K562 (cell line): ENCODE results near the gene TECPR1. TPM values are rescaled to one million over a fixed set of nuclear protein-coding genes. Genes with fewer than 3 reads are reported as not detected.

Experiments
- ATAC-seq: fragments of 200-7000 bp; cut with Tn5 transposase; 3 replicates; pipeline ENCODE4 v1.9.1; 2020; ENCODE audit warnings: moderate library complexity
- BruUV-seq: library from RNA; stranded (reverse); fragments of 400-500 nt; replicated peaks from 2 replicates; lab custom pipeline; 2021; lab: Mats Ljungman, UMichigan
- CTCF ChIA-PET: fragments of 300-600 bp; formaldehyde crosslinking; extraction: SDS; loops from one replicate; lab custom pipeline; 2021; ENCODE audit warnings: low intra/inter-chr PET ratio; lab: Yijun Ruan, JAX
- POLR2A ChIA-PET: fragments of 300-600, 350-650 bp; sonication (Branson Sonifier 250); formaldehyde crosslinking; extraction: SDS; loops from one replicate; lab custom pipeline; 2021; ENCODE audit warnings: antibody characterized with exemption, inconsistent platforms; lab: Yijun Ruan, JAX
- DNase-seq, 4 experiments: peaks; one replicate each; pipeline versions ENCODE4 v3.0.0 to v3.0.0-alpha.2; 2011 to 2018; ENCODE audit warnings: low spot score in 3 of 4, mixed read lengths in 3 of 4; ENCODE audit errors: extremely low read depth in 1 of 4
- FAIRE-seq: peaks from 2 replicates; lab custom pipeline; 2011; peaks lifted over from hg19 to GRCh38; lab: Jason Lieb, UNC
- H2AFZ ChIP-seq: 2 replicates; pipeline ENCODE4 v1.6.0; 2011; ENCODE audit warnings: low read depth, low read length, control low read depth, inconsistent platforms
- H3K27ac ChIP-seq: fragments of 200-600 bp; 3 replicates; pipeline ENCODE4 v1.8.0; 2011; ENCODE audit warnings: low read depth, mild to moderate bottlenecking, control low read depth, inconsistent platforms, low read length, moderate library complexity, mixed read lengths; ENCODE audit errors: extremely low read depth
- H3K27me3 ChIP-seq, 2 experiments: fragments of 300-600 bp in 1 of 2; 2 replicates in 1 of 2; 3 replicates in 1 of 2; pipeline versions ENCODE4 v1.6.0 to v1.8.0; 2011; ENCODE audit warnings: inconsistent platforms in 2 of 2, low read length in 2 of 2, mild to moderate bottlenecking in 1 of 2, mixed read lengths in 1 of 2, moderate library complexity in 1 of 2; ENCODE audit not compliant: control insufficient read depth in 2 of 2, insufficient read depth in 2 of 2
- H3K36me3 ChIP-seq: fragments of 300-600 bp; 3 replicates; pipeline ENCODE4 v1.8.0; 2011; ENCODE audit warnings: mild to moderate bottlenecking, low read length, inconsistent platforms; ENCODE audit not compliant: control insufficient read depth, insufficient read depth
- H3K4me1 ChIP-seq, 2 experiments: fragments of 200-600 bp in 1 of 2; replicated peaks in 1 of 2; 2 replicates in 1 of 2; 3 replicates in 1 of 2; pipeline versions ENCODE4 v1.5.1 to v1.8.0; 2011; ENCODE audit warnings: inconsistent platforms in 2 of 2, low read length in 2 of 2, mild to moderate bottlenecking in 1 of 2, mixed read lengths in 1 of 2, moderate library complexity in 1 of 2; ENCODE audit not compliant: control insufficient read depth in 2 of 2, insufficient read depth in 2 of 2
- H3K4me2 ChIP-seq: 2 replicates; pipeline ENCODE4 v1.6.1; 2011; ENCODE audit warnings: low read length, control low read depth, inconsistent platforms, mixed read lengths; ENCODE audit not compliant: insufficient read depth
- H3K4me3 ChIP-seq: fragments of 200-600 bp; sonication (generic), shearing (Covaris generic); 2 replicates; pipeline ENCODE4 v1.5.1; 2016; ENCODE audit warnings: control low read depth, inconsistent platforms
- H3K79me2 ChIP-seq: fragments of 200-600 bp; 3 replicates; pipeline ENCODE4 v1.8.0; 2011; ENCODE audit warnings: low read length, inconsistent platforms; ENCODE audit not compliant: control insufficient read depth, insufficient read depth
- H3K9ac ChIP-seq, 2 experiments: 2 replicates each; pipeline versions ENCODE4 v1.6.0 to v1.6.1; 2011; ENCODE audit warnings: low read depth in 2 of 2, low read length in 2 of 2, control low read depth in 1 of 2, inconsistent platforms in 1 of 2, mild to moderate bottlenecking in 1 of 2, mixed read lengths in 1 of 2; ENCODE audit not compliant: insufficient read depth in 1 of 2
- H3K9me1 ChIP-seq: one replicate; pipeline ENCODE4 v1.6.0; 2011; ENCODE audit warnings: inconsistent platforms, mild to moderate bottlenecking, low read length, moderate library complexity; ENCODE audit not compliant: control insufficient read depth, insufficient read depth
- H3K9me3 ChIP-seq: replicated peaks from 2 replicates; pipeline ENCODE4 v1.5.1; 2011; ENCODE audit warnings: low read depth, low read length, inconsistent platforms; ENCODE audit not compliant: control insufficient read depth, insufficient read depth
- H4K20me1 ChIP-seq: replicated peaks from 2 replicates; pipeline ENCODE4 v1.6.1; 2011; ENCODE audit warnings: low read length, inconsistent platforms, mixed read lengths; ENCODE audit not compliant: control insufficient read depth, insufficient read depth
- DPF2 ChIP-seq: fragments of 450-650 bp; IDR thresholded peaks from 2 replicates; pipeline ENCODE4 v1.6.1; 2016
- EZH2 ChIP-seq: IDR thresholded peaks from 2 replicates; pipeline ENCODE4 v1.6.1; 2012; ENCODE audit warnings: low read depth, mild to moderate bottlenecking, inconsistent platforms, low read length, borderline replicate concordance
- HDGF ChIP-seq: fragments of 450-650 bp; IDR thresholded peaks from 2 replicates; pipeline ENCODE4 v1.6.1; 2016
- JUN ChIP-seq, 2 experiments: sonication (generic) in 1 of 2; formaldehyde crosslinking in 1 of 2; IDR thresholded peaks; 2 replicates each; pipeline versions ENCODE4 v1.6.1 to v1.8.0; 2012 to 2022; ENCODE audit warnings: borderline replicate concordance in 2 of 2, mild to moderate bottlenecking in 2 of 2, improper control_type of control experiment in 1 of 2, low read depth in 1 of 2, low read length in 1 of 2, missing genetic modification reagents in 1 of 2
- KAT8 ChIP-seq: fragments of 450-650 bp; IDR thresholded peaks from 2 replicates; pipeline ENCODE4 v1.6.1; 2016; ENCODE audit warnings: low read depth, mild to moderate bottlenecking
- NEUROD1 ChIP-seq: fragments of 150-350 bp; IDR thresholded peaks from 2 replicates; pipeline ENCODE4 v1.6.1; 2014; ENCODE audit warnings: borderline replicate concordance, low read length, low read depth; ENCODE audit not compliant: partially characterized antibody
- TAF7 ChIP-seq: fragments of 450-650 bp; IDR thresholded peaks from 2 replicates; pipeline ENCODE4 v1.6.1; 2016; ENCODE audit warnings: missing genetic modification characterization, missing compliant biosample characterization
- TCF7L2 ChIP-seq: fragments of 150-350 bp; IDR thresholded peaks from 2 replicates; pipeline ENCODE4 v1.6.1; 2016; ENCODE audit warnings: low read depth, mild to moderate bottlenecking, low read length, moderate library complexity
- TFAM ChIP-seq: fragments of 250-450 bp; sonication (Bioruptor Pico); conservative IDR thresholded peaks from 2 replicates; pipeline ENCODE4 v1.5.0; 2021; ENCODE audit warnings: mild to moderate bottlenecking, moderate library complexity
- YY1 ChIP-seq, 3 experiments: IDR thresholded peaks; 2 replicates each; pipeline ENCODE4 v1.6.1; 2011; ENCODE audit warnings: low read length in 2 of 3, mild to moderate bottlenecking in 2 of 3, moderate library complexity in 2 of 3, borderline replicate concordance in 1 of 3, control low read depth in 1 of 3, low read depth in 1 of 3; ENCODE audit not compliant: insufficient read depth in 3 of 3, insufficient replicate concordance in 2 of 3, control insufficient read depth in 1 of 3, insufficient read length in 1 of 3; ENCODE audit errors: extremely low read depth in 1 of 3
- WGBS: fragments of 100-300 bp; shearing (Covaris generic); methylation state at CpG from one replicate; pipeline ENCODE4 v1.1.6; 2016; ENCODE audit warnings: low coverage, mixed read lengths; ENCODE audit not compliant: insufficient coverage; ENCODE audit errors: missing lambda C conversion rate; 5-methylcytosine and 5-hydroxymethylcytosine counted together
- in situ Hi-C: fragments of 300-500 bp; cut with MboI; formaldehyde crosslinking; loops from 4 replicates; pipeline ENCODE4 v1.15.0; 2018; ENCODE audit warnings: inconsistent platforms, mixed read lengths
- intact Hi-C: fragments of 100-400 bp; cut with micrococcal nuclease; formaldehyde crosslinking; loops from 2 replicates; pipeline ENCODE4 v1.14.2; 2022
- polyA plus RNA-seq, 8 experiments: library from polyadenylated mRNA; depleted of rRNA in 4 of 8; stranded (reverse) in 5 of 8; unstranded in 3 of 8; fragments of >200 nt; fragmentation: Nextera tagmentation in 2 of 8; fragmentation: Illumina TruSeq in 1 of 8; extraction: Ambion mirVana in 2 of 8; extraction: Trizol in 1 of 8; gene quantifications; 2 replicates each; pipeline versions ENCODE4 v1.2.1 to v1.2.3, GENCODE V29; 2011 to 2014; ENCODE audit warnings: inconsistent platforms in 1 of 8, missing spikeins in 1 of 8
- total RNA-seq, 7 experiments: library from RNA; depleted of rRNA in 6 of 7; stranded (reverse); fragments of >200 nt in 6 of 7; fragmentation: Illumina TruSeq in 2 of 7; extraction: Trizol in 2 of 7; gene quantifications; 2 replicates each; pipeline versions ENCODE4 v1.2.1 to v1.2.3, GENCODE V29; 2011 to 2021; ENCODE audit warnings: low replicate concordance in 1 of 7
- TF ChIP-seq, protein P1 (sequence below), 2 experiments: fragments of 450-650 bp in 1 of 2; sonication (generic) in 1 of 2; formaldehyde crosslinking in 1 of 2; IDR thresholded peaks in 1 of 2; conservative IDR thresholded peaks in 1 of 2; 2 replicates each; pipeline versions ENCODE4 v1.6.1 to v1.8.1; 2016 to 2023; ENCODE audit warnings: mild to moderate bottlenecking in 2 of 2, moderate library complexity in 2 of 2, inconsistent platforms in 1 of 2, missing genetic modification reagents in 1 of 2
- TF ChIP-seq, protein P2 (sequence below), 2 experiments: fragments of 450-650 bp in 1 of 2; IDR thresholded peaks; 2 replicates each; pipeline ENCODE4 v1.6.1; 2011 to 2017; ENCODE audit warnings: low read depth in 2 of 2, antibody characterized with exemption in 1 of 2, borderline replicate concordance in 1 of 2, low read length in 1 of 2, mild to moderate bottlenecking in 1 of 2, mixed read lengths in 1 of 2; ENCODE audit not compliant: control insufficient read depth in 1 of 2

The TECPR1 gene
- total and polyA plus RNA-seq, 9 of the 15 experiments (the other 6 are each of a cell fraction or from before 2014, with no cell fraction given): 0.17 to 15.0 (median 2.2) TPM

DNA sequence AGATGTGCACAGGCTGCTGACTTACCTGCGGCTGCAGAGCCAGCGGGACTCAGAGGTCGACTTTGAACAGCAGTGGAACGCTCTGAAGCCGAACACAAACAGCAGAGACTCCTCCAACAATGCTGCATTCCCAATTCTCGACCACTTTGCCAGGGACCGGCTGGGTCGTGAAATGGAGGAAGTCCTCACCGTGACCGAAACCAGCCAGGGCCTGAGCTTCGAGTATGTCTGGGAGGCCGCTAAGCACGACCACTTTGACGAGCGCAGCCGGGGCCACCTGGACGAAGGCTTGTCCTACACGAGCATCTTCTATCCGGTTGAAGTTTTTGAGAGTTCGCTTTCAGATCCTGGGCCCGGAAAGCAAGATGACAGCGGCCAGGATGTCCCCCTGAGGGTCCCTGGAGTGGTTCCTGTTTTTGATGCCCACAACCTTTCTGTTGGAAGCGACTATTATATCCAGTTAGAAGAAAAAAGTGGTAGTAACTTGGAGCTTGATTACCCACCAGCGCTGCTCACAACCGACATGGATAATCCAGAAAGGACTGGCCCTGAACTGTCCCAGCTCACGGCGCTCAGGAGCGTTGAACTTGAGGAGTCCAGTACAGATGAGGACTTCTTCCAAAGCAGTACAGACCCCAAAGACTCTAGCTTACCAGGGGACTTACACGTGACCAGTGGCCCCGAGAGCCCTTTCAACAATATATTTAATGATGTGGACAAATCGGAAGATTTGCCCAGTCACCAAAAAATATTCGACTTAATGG lies 60.2 kb downstream of the TECPR1 start:
- Histone ChIP-seq H3K9me1 (no peaks in the 10 kb centered on the region), H3K79me2 (no peaks in the 10 kb centered on the region), H3K9me3 (no peaks in the 10 kb centered on the region), H3K27me3 (no peaks in the 10 kb centered on the region), H3K4me1 (no peaks in the 10 kb centered on the region; a peak in 2 of 5 replicates), H2AFZ (no peak overlapping the region), H3K4me3 (no peak overlapping the region), H3K36me3 (peaks cover 56% of the 10 kb centered on the region; the same call in 2 of the 3 replicates), H3K9ac (no peak overlapping the region), H4K20me1 (peaks cover 4% of the 10 kb centered on the region; the same call in 1 of the 2 replicates), H3K4me2 (no peak overlapping the region), H3K27ac (no peak overlapping the region)
- no TSS peak for BruUV-seq
- 94% methylated on average over 32 of the region's 32 CpGs for WGBS
- no peak for FAIRE-seq
- ChIA-PET CTCF (no interaction called here), POLR2A (no interaction called here)
- no peak for DNase-seq
- in situ Hi-C loops: no loop called here
- TF ChIP-seq, protein P1, sequence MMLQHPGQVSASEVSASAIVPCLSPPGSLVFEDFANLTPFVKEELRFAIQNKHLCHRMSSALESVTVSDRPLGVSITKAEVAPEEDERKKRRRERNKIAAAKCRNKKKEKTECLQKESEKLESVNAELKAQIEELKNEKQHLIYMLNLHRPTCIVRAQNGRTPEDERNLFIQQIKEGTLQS (IDR thresholded peaks at IDR 0.05): no peak
- TF ChIP-seq, protein P1 (CRISPR knock-in tag; conservative IDR thresholded peaks at IDR 0.05): no peak
- TF ChIP-seq DPF2 (no peak), HDGF (no peak), YY1 (IDR thresholded peaks at IDR 0.05; ENCODE audit: borderline replicate concordance in 1 of 3, control insufficient read depth in 1 of 3, extremely low read depth in 1 of 3, insufficient read depth in 3 of 3, insufficient read length in 1 of 3, insufficient replicate concordance in 2 of 3, low read depth in 1 of 3, low read length in 2 of 3) (no peak), TFAM (no peak), KAT8 (no peak), NEUROD1 (no peak), EZH2 (no peak), TAF7 (tag) (no peak), TCF7L2 (no peak), JUN (IDR thresholded peaks at IDR 0.05; ENCODE audit: borderline replicate concordance, low read depth, low read length) (no peak), JUN (CRISPR knock-in tag; IDR thresholded peaks at IDR 0.05; ENCODE audit: borderline replicate concordance) (no peak)
- TF ChIP-seq, protein P2, sequence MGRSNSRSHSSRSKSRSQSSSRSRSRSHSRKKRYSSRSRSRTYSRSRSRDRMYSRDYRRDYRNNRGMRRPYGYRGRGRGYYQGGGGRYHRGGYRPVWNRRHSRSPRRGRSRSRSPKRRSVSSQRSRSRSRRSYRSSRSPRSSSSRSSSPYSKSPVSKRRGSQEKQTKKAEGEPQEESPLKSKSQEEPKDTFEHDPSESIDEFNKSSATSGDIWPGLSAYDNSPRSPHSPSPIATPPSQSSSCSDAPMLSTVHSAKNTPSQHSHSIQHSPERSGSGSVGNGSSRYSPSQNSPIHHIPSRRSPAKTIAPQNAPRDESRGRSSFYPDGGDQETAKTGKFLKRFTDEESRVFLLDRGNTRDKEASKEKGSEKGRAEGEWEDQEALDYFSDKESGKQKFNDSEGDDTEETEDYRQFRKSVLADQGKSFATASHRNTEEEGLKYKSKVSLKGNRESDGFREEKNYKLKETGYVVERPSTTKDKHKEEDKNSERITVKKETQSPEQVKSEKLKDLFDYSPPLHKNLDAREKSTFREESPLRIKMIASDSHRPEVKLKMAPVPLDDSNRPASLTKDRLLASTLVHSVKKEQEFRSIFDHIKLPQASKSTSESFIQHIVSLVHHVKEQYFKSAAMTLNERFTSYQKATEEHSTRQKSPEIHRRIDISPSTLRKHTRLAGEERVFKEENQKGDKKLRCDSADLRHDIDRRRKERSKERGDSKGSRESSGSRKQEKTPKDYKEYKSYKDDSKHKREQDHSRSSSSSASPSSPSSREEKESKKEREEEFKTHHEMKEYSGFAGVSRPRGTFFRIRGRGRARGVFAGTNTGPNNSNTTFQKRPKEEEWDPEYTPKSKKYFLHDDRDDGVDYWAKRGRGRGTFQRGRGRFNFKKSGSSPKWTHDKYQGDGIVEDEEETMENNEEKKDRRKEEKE (IDR thresholded peaks at IDR 0.05; ENCODE audit: borderline replicate concordance in 1 of 2, control insufficient read depth in 1 of 2, low read depth in 2 of 2, low read length in 1 of 2): no peak
- intact Hi-C loops: no loop called here
- no peak for ATAC-seq
